ENCODE data around the gene CUEDC2. TPM values are rescaled to one million over a fixed set of nuclear protein-coding genes. Genes with fewer than 3 reads are reported as not detected.
A peak's percentile ranks its signal among the peaks of the same experiment; 100 is the strongest.

Gene CUEDC2
- total and polyA plus RNA-seq, 10 of the 15 experiments (the other 5 are each of a cell fraction or from before 2014, with no cell fraction given), result 20.4 to 121 (median 75.0) TPM

DNA sequence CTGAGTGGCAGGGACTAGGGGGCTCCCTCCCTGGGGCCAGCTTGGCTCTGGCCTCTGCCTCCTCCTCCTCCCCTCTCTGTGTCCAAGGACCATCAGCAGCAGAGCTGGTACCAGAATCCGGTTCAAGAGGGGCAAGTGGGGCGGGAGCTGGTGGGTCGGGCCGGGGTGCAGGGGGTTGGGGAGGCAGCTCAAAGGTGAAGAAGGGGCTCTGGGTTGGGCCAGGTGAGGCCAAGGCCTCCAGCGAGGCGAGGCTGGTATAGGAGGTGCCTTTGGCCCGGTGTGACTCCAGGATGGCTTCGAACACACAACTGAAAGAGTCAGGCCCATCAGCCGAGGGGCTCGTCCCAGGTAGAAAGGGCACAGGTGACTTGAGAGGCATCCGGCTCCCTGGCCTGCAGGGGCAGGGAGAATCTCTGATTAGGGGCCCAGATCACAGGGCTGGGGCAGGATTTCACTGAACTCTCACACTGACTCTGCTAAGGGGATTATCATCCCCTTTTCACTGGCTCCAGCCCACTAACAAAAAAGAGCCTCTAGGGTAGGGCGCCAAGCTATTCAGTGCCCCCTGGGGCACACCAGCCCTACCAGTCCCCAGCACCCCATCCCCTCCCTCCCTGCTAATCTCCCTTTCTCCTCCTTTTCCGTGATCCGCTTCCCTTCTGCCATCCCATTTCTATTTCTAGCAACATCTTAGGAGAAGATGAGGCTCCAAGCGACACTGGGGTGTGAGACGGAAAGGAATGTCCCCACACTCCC, 18.4 kb downstream of the CUEDC2 start:
- WGBS (ENCODE audit: insufficient coverage, insufficient replicate concordance, low lambda C conversion rate, missing lambda C conversion rate), result 49% methylated on average over 14 of the region's 16 CpGs
- H3K27ac ChIP-seq (ENCODE audit: control insufficient read depth, insufficient read depth), result no peak overlapping the region
- peaks cover 5% of the 10 kb centered on the region; the same call in 1 of the 2 replicates for H4K20me1 ChIP-seq (ENCODE audit: control insufficient read depth, insufficient read depth)
- RAD21 ChIA-PET (ENCODE audit: unreplicated experiment), result no interaction called here
- in situ Hi-C loops (cut with MboI), result no loop called here
- no peak overlapping the region for H3K4me2 ChIP-seq (ENCODE audit: control insufficient read depth, insufficient read depth)
- H3K36me3 ChIP-seq (ENCODE audit: control insufficient read depth in 2 of 2, insufficient read depth in 2 of 2, low read length in 1 of 2), result no peaks in the 10 kb centered on the region
- no peak overlapping the region for H3K9ac ChIP-seq (ENCODE audit: control insufficient read depth, insufficient read depth, low read length)
- DNase-seq (ENCODE audit: low read depth, low spot score), result no peak
- no peak for ATAC-seq
- TF ChIP-seq CHD1 (IDR thresholded peaks at IDR 0.05; ENCODE audit: low read depth, low read length), result no peak
- no peak overlapping the region for H2AFZ ChIP-seq (ENCODE audit: control insufficient read depth, low read depth, low read length)
- intact Hi-C loops (cut with micrococcal nuclease; ENCODE audit: unreplicated experiment), result no loop called here
- SMC1A ChIA-PET (ENCODE audit: uncharacterized antibody, unreplicated experiment), result no interaction called here
- no peak overlapping the region for H3K4me3 ChIP-seq
- peaks cover 16 to 17% of the 10 kb centered on the region in 2 experiments for H3K27me3 ChIP-seq (replicated peaks in 1 of 2; ENCODE audit: control insufficient read depth in 2 of 2, insufficient read depth in 2 of 2, low read length in 1 of 2)
- BruUV-seq (replicated peaks), result no TSS peak
- no peaks in the 10 kb centered on the region for H3K9me3 ChIP-seq (replicated peaks; ENCODE audit: control insufficient read depth, insufficient read depth, low read length)
- H3K4me1 ChIP-seq (ENCODE audit: control insufficient read depth, insufficient read depth, low read length), result peaks cover 9% of the 10 kb centered on the region
- POLR2A ChIA-PET, result interaction anchor here (0.6 to 2.1 kb wide), 4 partner anchors 10 to 48 kb away, joined by 3 to 9 read pairs (median 3); partner anchors contain the start of gene NFKB2
- no peaks in the 10 kb centered on the region for H3K79me2 ChIP-seq (ENCODE audit: control insufficient read depth, insufficient read depth, low read length)
- CTCF ChIA-PET, result interaction anchor here (1.1 to 1.7 kb wide), 2 partner anchors 11 to 65 kb away, joined by 3 to 4 read pairs; no protein-coding TSS in a partner anchor
- FAIRE-seq, result no peak

DNA sequence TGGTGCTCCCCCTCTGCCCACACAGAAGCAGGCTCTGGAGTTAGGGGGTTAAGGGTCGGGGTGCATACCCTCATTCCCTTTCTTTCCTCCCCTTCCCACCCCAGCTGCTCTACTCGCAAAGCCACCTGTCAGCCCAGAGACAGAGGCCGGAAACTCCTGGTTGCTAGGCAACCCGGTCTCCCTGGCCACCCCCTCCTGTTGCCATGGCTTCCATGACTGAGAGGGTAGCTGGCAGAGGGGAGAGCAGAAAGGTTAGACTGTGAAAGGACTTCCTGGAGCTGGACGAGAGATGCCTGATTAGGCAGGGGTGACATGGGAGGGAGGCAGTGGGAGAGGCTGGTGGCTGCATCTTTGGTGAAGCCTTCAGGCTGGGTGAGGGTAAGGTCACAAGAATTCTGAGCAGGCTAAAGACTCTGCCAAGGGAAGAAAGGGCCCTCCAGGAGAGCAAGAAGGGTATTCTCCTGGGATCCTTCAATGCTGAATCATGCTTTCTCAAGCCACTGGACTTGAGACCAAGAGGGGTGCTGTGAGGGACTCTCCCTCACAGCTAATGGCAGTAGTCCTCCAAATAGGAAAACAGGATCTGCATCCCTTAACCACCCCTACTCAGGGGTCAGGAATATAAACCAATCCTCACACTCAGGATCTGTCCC, 19.2 kb downstream of the CUEDC2 start:
- Histone ChIP-seq H3K9me3 (replicated peaks; ENCODE audit: control insufficient read depth, insufficient read depth, low read length) (no peaks in the 10 kb centered on the region), H3K27me3 (replicated peaks in 1 of 2; ENCODE audit: control insufficient read depth in 2 of 2, insufficient read depth in 2 of 2, low read length in 1 of 2) (peaks cover 17 to 19% of the 10 kb centered on the region in 2 experiments), H3K4me3 (no peak overlapping the region), H3K9ac (ENCODE audit: control insufficient read depth, insufficient read depth, low read length) (no peak overlapping the region), H3K36me3 (ENCODE audit: control insufficient read depth in 2 of 2, insufficient read depth in 2 of 2, low read length in 1 of 2) (no peaks in the 10 kb centered on the region), H2AFZ (ENCODE audit: control insufficient read depth, low read depth, low read length) (no peak overlapping the region), H3K27ac (ENCODE audit: control insufficient read depth, insufficient read depth) (no peak overlapping the region), H3K4me1 (ENCODE audit: control insufficient read depth, insufficient read depth, low read length) (peaks cover 9% of the 10 kb centered on the region), H3K4me2 (ENCODE audit: control insufficient read depth, insufficient read depth) (peak overlapping the region; percentile 33; the same call in 1 of the 2 replicates), H4K20me1 (ENCODE audit: control insufficient read depth, insufficient read depth) (peaks cover 5% of the 10 kb centered on the region; the same call in 1 of the 2 replicates), H3K79me2 (ENCODE audit: control insufficient read depth, insufficient read depth, low read length) (no peaks in the 10 kb centered on the region)
- ChIA-PET CTCF (interaction anchor here (0.7 to 1.7 kb wide), 3 partner anchors 10 to 183 kb away, joined by 3 to 4 read pairs (median 4); no protein-coding TSS in a partner anchor), POLR2A (interaction anchor here (0.6 to 2.1 kb wide), 6 partner anchors 10 to 52 kb away, joined by 3 to 9 read pairs (median 3); partner anchors contain the start of gene NFKB2), SMC1A (ENCODE audit: uncharacterized antibody, unreplicated experiment) (no interaction called here), RAD21 (ENCODE audit: unreplicated experiment) (no interaction called here)
- no peak for FAIRE-seq
- intact Hi-C loops (cut with micrococcal nuclease; ENCODE audit: unreplicated experiment) (no loop called here), in situ Hi-C loops (cut with MboI) (no loop called here)
- no peak for DNase-seq (ENCODE audit: low read depth, low spot score)
- no TSS peak for BruUV-seq (replicated peaks)
- peak; percentile 58 for ATAC-seq
- 2% methylated on average over 5 of the region's 5 CpGs for WGBS (ENCODE audit: insufficient coverage, insufficient replicate concordance, low lambda C conversion rate, missing lambda C conversion rate)
- TF ChIP-seq BMI1 (IDR thresholded peaks at IDR 0.05; ENCODE audit: borderline replicate concordance), result peak; percentile 99
- TF ChIP-seq PKNOX1 (IDR thresholded peaks at IDR 0.05), result peak; percentile 50
- TF ChIP-seq, protein P1, sequence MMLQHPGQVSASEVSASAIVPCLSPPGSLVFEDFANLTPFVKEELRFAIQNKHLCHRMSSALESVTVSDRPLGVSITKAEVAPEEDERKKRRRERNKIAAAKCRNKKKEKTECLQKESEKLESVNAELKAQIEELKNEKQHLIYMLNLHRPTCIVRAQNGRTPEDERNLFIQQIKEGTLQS (IDR thresholded peaks at IDR 0.05; ENCODE audit: borderline replicate concordance, extremely low read depth, low read depth, low read length), result no peak
- TF ChIP-seq POLR2AphosphoS2 (IDR thresholded peaks at IDR 0.05; ENCODE audit: low read depth, low read length), result no peak
- no peak for TF ChIP-seq IRF3 (IDR thresholded peaks at IDR 0.05)
- TF ChIP-seq ZNF622 (IDR thresholded peaks at IDR 0.05), result no peak
- TF ChIP-seq CHD2 (IDR thresholded peaks at IDR 0.05; ENCODE audit: borderline replicate concordance, low read depth, low read length), result no peak
- TF ChIP-seq TCF3 (IDR thresholded peaks at IDR 0.05; ENCODE audit: borderline replicate concordance, insufficient read depth, low read depth, low read length), result no peak
